Mesenchymal stem cell (in vitro differentiated cells and primary cell): ENCODE measurements around the gene FTO.

Experiments used
- DNase-seq: peaks from one replicate; pipeline ENCODE4 v3.0.0-alpha.2; 2013
- H2AFZ ChIP-seq: one replicate; pipeline ENCODE4 v1.6.1; 2013; ENCODE audit warnings: low read depth, mild to moderate bottlenecking, control low read depth, inconsistent platforms, low read length, moderate library complexity
- H2AK5ac ChIP-seq: 2 replicates; pipeline ENCODE4 v1.6.1; 2013; ENCODE audit warnings: low read length, moderate library complexity, mild to moderate bottlenecking, inconsistent platforms; ENCODE audit not compliant: severe bottlenecking
- H2BK120ac ChIP-seq: one replicate; pipeline ENCODE4 v1.6.1; 2013; ENCODE audit warnings: low read depth, mild to moderate bottlenecking, inconsistent platforms, low read length, moderate library complexity
- H2BK12ac ChIP-seq, 2 experiments: one replicate each; pipeline ENCODE4 v1.6.1; 2013; ENCODE audit warnings: inconsistent platforms in 2 of 2, low read length in 2 of 2, mild to moderate bottlenecking in 2 of 2, moderate library complexity in 2 of 2, control low read depth in 1 of 2
- H2BK15ac ChIP-seq: one replicate; pipeline ENCODE4 v1.6.1; 2013; ENCODE audit warnings: mild to moderate bottlenecking, low read depth, inconsistent platforms; ENCODE audit not compliant: poor library complexity, severe bottlenecking
- H2BK5ac ChIP-seq: 2 replicates; pipeline ENCODE4 v1.6.1; 2013; ENCODE audit warnings: low read depth, mild to moderate bottlenecking, low read length, control low read depth, inconsistent platforms; ENCODE audit not compliant: poor library complexity, severe bottlenecking
- H3K14ac ChIP-seq, 2 experiments: one replicate each; pipeline ENCODE4 v1.6.1; 2013; ENCODE audit warnings: inconsistent platforms in 2 of 2, low read length in 2 of 2, control low read depth in 1 of 2, mild to moderate bottlenecking in 1 of 2, moderate library complexity in 1 of 2
- H3K18ac ChIP-seq, 2 experiments: one replicate each; pipeline ENCODE4 v1.6.1; 2013; ENCODE audit warnings: inconsistent platforms in 2 of 2, low read length in 2 of 2, control low read depth in 1 of 2, low read depth in 1 of 2, mild to moderate bottlenecking in 1 of 2
- H3K23ac ChIP-seq, 2 experiments: one replicate each; pipeline ENCODE4 v1.6.1; 2013; ENCODE audit warnings: inconsistent platforms in 2 of 2, low read length in 2 of 2, mild to moderate bottlenecking in 2 of 2, moderate library complexity in 2 of 2, control low read depth in 1 of 2
- H3K27ac ChIP-seq: 2 replicates; pipeline ENCODE4 v1.5.1; 2013; ENCODE audit warnings: mild to moderate bottlenecking, moderate library complexity, low read length, control low read depth, inconsistent platforms; ENCODE audit not compliant: poor library complexity, severe bottlenecking
- H3K27me3 ChIP-seq, 2 experiments: 2 replicates each; pipeline versions ENCODE4 v1.6.1 to v1.7.0; 2013; ENCODE audit warnings: low read length in 2 of 2, mild to moderate bottlenecking in 2 of 2, moderate library complexity in 2 of 2, control low read depth in 1 of 2, inconsistent platforms in 1 of 2; ENCODE audit not compliant: control insufficient read depth in 1 of 2, insufficient read depth in 1 of 2
- H3K36me3 ChIP-seq, 2 experiments: 2 replicates each; pipeline versions ENCODE4 v1.6.1 to v1.7.0; 2013; ENCODE audit warnings: low read length in 2 of 2, control low read depth in 1 of 2, inconsistent platforms in 1 of 2, low read depth in 1 of 2, mild to moderate bottlenecking in 1 of 2; ENCODE audit not compliant: insufficient read depth in 2 of 2, control insufficient read depth in 1 of 2
- H3K4ac ChIP-seq, 2 experiments: one replicate each; pipeline ENCODE4 v1.6.1; 2013; ENCODE audit warnings: inconsistent platforms in 2 of 2, low read length in 2 of 2, mild to moderate bottlenecking in 2 of 2, moderate library complexity in 2 of 2, control low read depth in 1 of 2, low read depth in 1 of 2
- H3K4me1 ChIP-seq: 2 replicates; pipeline ENCODE4 v1.6.1; 2013; ENCODE audit warnings: low read depth, low read length, control low read depth; ENCODE audit not compliant: control insufficient read depth, insufficient read depth
- H3K4me2 ChIP-seq: 2 replicates; pipeline ENCODE4 v1.6.1; 2013; ENCODE audit warnings: low read length, mild to moderate bottlenecking, inconsistent platforms; ENCODE audit not compliant: poor library complexity, severe bottlenecking
- H3K4me3 ChIP-seq, 2 experiments: 2 replicates each; pipeline versions ENCODE4 v1.5.1 to v1.7.0; 2013; ENCODE audit warnings: low read length in 2 of 2, mild to moderate bottlenecking in 2 of 2, control low read depth in 1 of 2, low read depth in 1 of 2; ENCODE audit not compliant: insufficient read depth in 1 of 2
- H3K79me1 ChIP-seq: replicated peaks from 2 replicates; pipeline ENCODE4 v1.6.1; 2013; ENCODE audit warnings: mild to moderate bottlenecking, control low read depth, low read length, inconsistent platforms; ENCODE audit not compliant: poor library complexity, severe bottlenecking
- H3K9ac ChIP-seq: 2 replicates; pipeline ENCODE4 v1.7.0; 2013; ENCODE audit warnings: mild to moderate bottlenecking, low read length, moderate library complexity
- H3K9me3 ChIP-seq: 2 replicates; pipeline ENCODE4 v1.7.0; 2013; ENCODE audit warnings: mild to moderate bottlenecking, low read length; ENCODE audit not compliant: control insufficient read depth
- H4K8ac ChIP-seq: one replicate; pipeline ENCODE4 v1.6.1; 2013; ENCODE audit warnings: inconsistent platforms, mild to moderate bottlenecking, low read length, moderate library complexity
- H4K91ac ChIP-seq: one replicate; pipeline ENCODE4 v1.6.1; 2013; ENCODE audit warnings: mild to moderate bottlenecking, low read length, inconsistent platforms
- WGBS: methylation state at CpG from one replicate; pipeline ENCODE4 v1.1.7; 2013; ENCODE audit warnings: mixed read lengths; 5-methylcytosine and 5-hydroxymethylcytosine counted together

FTO gene

DNA sequence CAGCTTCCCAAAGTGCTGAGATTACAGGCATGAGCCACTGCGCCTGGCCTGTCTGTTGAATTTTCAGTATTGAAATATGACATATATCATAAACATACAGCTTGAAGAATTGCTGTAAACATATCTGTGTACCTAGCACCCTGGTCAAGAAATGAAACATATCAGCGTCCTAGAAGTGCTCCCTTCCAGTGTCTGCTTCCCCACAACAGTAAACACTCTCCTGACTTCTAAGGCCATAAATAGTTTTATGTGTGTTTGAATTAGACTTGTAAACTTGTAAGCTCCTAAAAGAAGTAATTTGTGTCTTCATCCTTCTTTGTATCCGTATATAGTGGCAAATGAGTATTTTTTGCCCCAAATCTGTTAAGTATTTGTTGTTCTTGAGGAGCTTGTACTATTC lies 132.2 kb downstream of the FTO start:
- DNase-seq = no peak
- no peak overlapping the region for H3K4me3 ChIP-seq
- no peak overlapping the region for H3K9ac ChIP-seq
- H2BK5ac ChIP-seq = no peak overlapping the region
- no peaks in the 10 kb centered on the region for H3K4me1 ChIP-seq
- no peak overlapping the region for H4K8ac ChIP-seq
- H4K91ac ChIP-seq = no peak overlapping the region
- H2BK120ac ChIP-seq = no peak overlapping the region
- no peak overlapping the region for H3K18ac ChIP-seq
- no peak overlapping the region for H2BK12ac ChIP-seq
- no peak overlapping the region for H3K4me2 ChIP-seq
- H3K14ac ChIP-seq = no peak overlapping the region
- no peak overlapping the region for H2AFZ ChIP-seq
- H3K9me3 ChIP-seq = no peaks in the 10 kb centered on the region
- H2AK5ac ChIP-seq = no peak overlapping the region
- no peak overlapping the region for H3K27ac ChIP-seq
- H3K23ac ChIP-seq = no peak overlapping the region
- H3K4ac ChIP-seq = no peak overlapping the region
- no peak overlapping the region for H2BK15ac ChIP-seq
- WGBS = 63% methylated on average over 1 of the region's 3 CpGs
- no peaks in the 10 kb centered on the region for H3K27me3 ChIP-seq
- peaks cover 18% of the 10 kb centered on the region for H3K79me1 ChIP-seq
- peaks cover 0 to 13% of the 10 kb centered on the region in 2 experiments for H3K36me3 ChIP-seq

DNA sequence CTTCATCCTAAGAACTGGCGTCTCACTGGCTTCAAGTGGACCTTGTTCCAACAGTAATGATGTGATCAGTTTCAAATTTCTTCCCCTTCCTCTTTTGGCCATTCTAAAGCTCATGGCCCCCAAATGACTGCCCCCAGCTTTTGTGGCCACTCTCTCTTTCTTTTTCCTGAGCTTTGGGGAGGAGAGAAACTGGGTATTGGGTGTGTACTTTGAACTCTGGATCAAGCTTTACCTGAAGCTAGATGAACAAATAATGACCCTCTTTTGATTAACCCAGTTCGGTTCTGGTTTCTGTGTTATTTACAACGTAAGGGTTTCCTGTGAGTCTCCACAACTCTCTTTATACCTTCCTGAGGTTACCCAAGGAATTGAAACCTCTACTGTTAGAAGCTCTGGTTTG lies 132.7 kb downstream of the FTO start:
- WGBS = 100% methylated on average over 1 of the region's 3 CpGs
- Histone ChIP-seq H4K91ac (no peak overlapping the region), H4K8ac (no peak overlapping the region), H2BK12ac (no peak overlapping the region), H3K18ac (no peak overlapping the region), H3K27me3 (no peaks in the 10 kb centered on the region), H3K4me1 (no peaks in the 10 kb centered on the region), H2BK120ac (no peak overlapping the region), H2AFZ (no peak overlapping the region), H2AK5ac (no peak overlapping the region), H3K9ac (no peak overlapping the region), H2BK15ac (no peak overlapping the region), H3K23ac (no peak overlapping the region), H3K4ac (no peak overlapping the region), H3K4me2 (no peak overlapping the region), H3K79me1 (peaks cover 17% of the 10 kb centered on the region), H3K27ac (no peak overlapping the region), H3K14ac (no peak overlapping the region), H2BK5ac (no peak overlapping the region), H3K36me3 (peaks cover 0 to 13% of the 10 kb centered on the region in 2 experiments), H3K9me3 (no peaks in the 10 kb centered on the region), H3K4me3 (no peak overlapping the region)
- DNase-seq = no peak

DNA sequence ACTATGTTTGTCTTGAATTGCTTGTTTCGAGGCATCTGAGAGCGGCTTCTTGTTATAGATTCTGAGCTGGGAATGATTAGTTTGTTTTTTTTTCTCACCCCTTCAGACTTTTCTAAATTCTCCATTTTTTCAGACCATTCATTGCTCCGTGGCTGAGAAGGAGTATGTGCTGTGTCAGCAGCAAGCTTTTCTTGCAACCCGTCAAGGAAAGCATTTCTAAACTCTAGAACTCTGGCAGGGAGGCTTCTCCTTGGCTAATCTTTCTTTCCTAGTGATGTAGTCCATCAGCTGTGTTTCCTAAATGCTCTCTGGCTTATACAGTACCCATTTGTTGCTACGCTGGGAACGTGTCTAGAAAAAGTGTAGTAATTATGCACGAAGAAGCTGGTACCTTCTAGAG lies 133.5 kb downstream of the FTO start:
- H2BK5ac ChIP-seq = no peak overlapping the region
- H3K23ac ChIP-seq = no peak overlapping the region
- H3K27ac ChIP-seq = no peak overlapping the region
- no peak for DNase-seq
- WGBS = 79% methylated on average over 5 of the region's 7 CpGs
- H3K4me3 ChIP-seq = no peak overlapping the region
- no peak overlapping the region for H2BK15ac ChIP-seq
- H3K14ac ChIP-seq = no peak overlapping the region
- no peak overlapping the region for H2BK120ac ChIP-seq
- peaks cover 15% of the 10 kb centered on the region for H3K79me1 ChIP-seq
- peaks cover 0 to 13% of the 10 kb centered on the region in 2 experiments for H3K36me3 ChIP-seq
- H3K4me2 ChIP-seq = no peak overlapping the region
- no peaks in the 10 kb centered on the region for H3K4me1 ChIP-seq
- no peak overlapping the region for H2AK5ac ChIP-seq
- H4K8ac ChIP-seq = no peak overlapping the region
- no peak overlapping the region for H3K18ac ChIP-seq
- no peaks in the 10 kb centered on the region for H3K9me3 ChIP-seq
- no peaks in the 10 kb centered on the region for H3K27me3 ChIP-seq
- H3K4ac ChIP-seq = no peak overlapping the region
- no peak overlapping the region for H2AFZ ChIP-seq
- H3K9ac ChIP-seq = no peak overlapping the region
- H2BK12ac ChIP-seq = no peak overlapping the region
- no peak overlapping the region for H4K91ac ChIP-seq

DNA sequence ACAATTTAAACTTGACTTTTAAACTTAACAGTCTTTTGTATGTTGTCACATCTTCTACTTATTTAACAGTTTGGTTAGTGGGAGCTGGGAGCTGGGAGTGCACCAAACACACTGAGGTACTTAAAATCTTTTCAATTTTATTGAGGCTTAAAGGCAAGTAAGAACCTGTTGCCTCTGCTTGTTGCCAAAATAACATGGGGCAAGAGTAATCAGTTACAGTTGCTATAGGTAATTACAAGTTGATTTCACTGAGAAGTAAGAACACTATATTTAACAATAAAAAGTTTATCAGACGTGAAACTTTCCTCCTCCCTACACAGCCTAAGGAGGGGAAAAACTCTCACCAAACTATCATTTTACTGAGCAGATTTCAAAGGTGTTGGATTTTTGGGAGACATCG lies 135.2 kb downstream of the FTO start:
- WGBS = 100% methylated on average over 1 of the region's 2 CpGs
- Histone ChIP-seq H3K79me1 (peaks cover 11% of the 10 kb centered on the region), H3K4ac (no peak overlapping the region), H3K9me3 (no peaks in the 10 kb centered on the region), H3K36me3 (peaks cover 0 to 9% of the 10 kb centered on the region in 2 experiments), H2BK15ac (no peak overlapping the region), H3K18ac (no peak overlapping the region), H3K4me1 (no peaks in the 10 kb centered on the region), H3K4me2 (no peak overlapping the region), H3K23ac (no peak overlapping the region), H2BK5ac (no peak overlapping the region), H2BK12ac (no peak overlapping the region), H4K91ac (no peak overlapping the region), H3K9ac (no peak overlapping the region), H3K4me3 (no peak overlapping the region), H3K14ac (no peak overlapping the region), H3K27me3 (no peaks in the 10 kb centered on the region), H3K27ac (no peak overlapping the region), H2AK5ac (no peak overlapping the region), H4K8ac (no peak overlapping the region), H2AFZ (no peak overlapping the region), H2BK120ac (no peak overlapping the region)
- no peak for DNase-seq
